ENCODE measurements around the gene ASTL.

GRCh38 chr2:96146153-96146880 lies 8.0 kb upstream of the ASTL start:
- TF ChIP-seq OSR1 (CRISPR knock-in tag; IDR thresholded peaks at IDR 0.05) (no peak), ZFP30 (CRISPR knock-in tag; IDR thresholded peaks at IDR 0.05) (no peak), RARB (CRISPR knock-in tag; IDR thresholded peaks at IDR 0.05) (no peak), PPARA (CRISPR knock-in tag; IDR thresholded peaks at IDR 0.05; ENCODE audit: borderline replicate concordance) (no peak)
- TF ChIP-seq, protein P1, sequence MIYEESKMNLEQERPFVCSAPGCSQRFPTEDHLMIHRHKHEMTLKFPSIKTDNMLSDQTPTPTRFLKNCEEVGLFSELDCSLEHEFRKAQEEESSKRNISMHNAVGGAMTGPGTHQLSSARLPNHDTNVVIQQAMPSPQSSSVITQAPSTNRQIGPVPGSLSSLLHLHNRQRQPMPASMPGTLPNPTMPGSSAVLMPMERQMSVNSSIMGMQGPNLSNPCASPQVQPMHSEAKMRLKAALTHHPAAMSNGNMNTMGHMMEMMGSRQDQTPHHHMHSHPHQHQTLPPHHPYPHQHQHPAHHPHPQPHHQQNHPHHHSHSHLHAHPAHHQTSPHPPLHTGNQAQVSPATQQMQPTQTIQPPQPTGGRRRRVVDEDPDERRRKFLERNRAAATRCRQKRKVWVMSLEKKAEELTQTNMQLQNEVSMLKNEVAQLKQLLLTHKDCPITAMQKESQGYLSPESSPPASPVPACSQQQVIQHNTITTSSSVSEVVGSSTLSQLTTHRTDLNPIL (CRISPR knock-in tag; IDR thresholded peaks at IDR 0.05; ENCODE audit: low read depth) = no peak
- TF ChIP-seq, protein P2, sequence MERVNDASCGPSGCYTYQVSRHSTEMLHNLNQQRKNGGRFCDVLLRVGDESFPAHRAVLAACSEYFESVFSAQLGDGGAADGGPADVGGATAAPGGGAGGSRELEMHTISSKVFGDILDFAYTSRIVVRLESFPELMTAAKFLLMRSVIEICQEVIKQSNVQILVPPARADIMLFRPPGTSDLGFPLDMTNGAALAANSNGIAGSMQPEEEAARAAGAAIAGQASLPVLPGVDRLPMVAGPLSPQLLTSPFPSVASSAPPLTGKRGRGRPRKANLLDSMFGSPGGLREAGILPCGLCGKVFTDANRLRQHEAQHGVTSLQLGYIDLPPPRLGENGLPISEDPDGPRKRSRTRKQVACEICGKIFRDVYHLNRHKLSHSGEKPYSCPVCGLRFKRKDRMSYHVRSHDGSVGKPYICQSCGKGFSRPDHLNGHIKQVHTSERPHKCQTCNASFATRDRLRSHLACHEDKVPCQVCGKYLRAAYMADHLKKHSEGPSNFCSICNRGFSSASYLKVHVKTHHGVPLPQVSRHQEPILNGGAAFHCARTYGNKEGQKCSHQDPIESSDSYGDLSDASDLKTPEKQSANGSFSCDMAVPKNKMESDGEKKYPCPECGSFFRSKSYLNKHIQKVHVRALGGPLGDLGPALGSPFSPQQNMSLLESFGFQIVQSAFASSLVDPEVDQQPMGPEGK (CRISPR knock-in tag; IDR thresholded peaks at IDR 0.05; ENCODE audit: borderline replicate concordance) = no peak
